Activated CD4-positive, alpha-beta T cell treated with anti-CD3 and anti-CD28 coated beads, Interleukin-2, Interleukin-6, amounts not matched to agents 100 ng/mL and 50 ng/mL, durations not matched to agents 16 hours and 8 hours (primary cell): ENCODE results near the gene PRKN.
"Not testable (repeated sequence)": the region's sequence is repeated elsewhere in the genome, so short reads cannot be mapped to it uniquely, and the experiment has no call there.

Experiments
- DNase-seq: peaks from one replicate; pipeline ENCODE4 v3.0.0-alpha.2; 2020

The PRKN gene

GRCh38 chr6:161313475-161313874, 1414.1 kb downstream of the PRKN start:
- not testable (repeated sequence) for DNase-seq

GRCh38 chr6:161309774-161310173, 1417.8 kb downstream of the PRKN start:
- peak; percentile 32 for DNase-seq

GRCh38 chr6:161308075-161308655, 1419.4 kb downstream of the PRKN start:
- DNase-seq = no peak

GRCh38 chr6:161305860-161306259, 1421.7 kb downstream of the PRKN start:
- no peak for DNase-seq

GRCh38 chr6:161303628-161304340, 1423.8 kb downstream of the PRKN start:
- DNase-seq = no peak

- DNase-seq = no peak
Observed at GRCh38 chr6:161302949-161303348, 1424.6 kb downstream of the PRKN start.

GRCh38 chr6:161301338-161301737, 1426.2 kb downstream of the PRKN start:
- DNase-seq = no peak

GRCh38 chr6:161300823-161301222, 1426.7 kb downstream of the PRKN start:
- DNase-seq = no peak

GRCh38 chr6:161299726-161300125, 1427.8 kb downstream of the PRKN start:
- DNase-seq = no peak
